RWPE1 (cell line): Measurements from ENCODE around the gene PCBP3.

Source experiments
- CTCF ChIA-PET: fragments of 350-600 bp; sonication (Branson Sonifier 250); formaldehyde crosslinking; extraction: SDS; loops from one replicate; lab custom pipeline; 2021; lab: Yijun Ruan, JAX
- POLR2A ChIA-PET: fragments of 400-600 bp; formaldehyde crosslinking; extraction: SDS; loops from one replicate; lab custom pipeline; 2020; ENCODE audit warnings: antibody characterized with exemption; ENCODE audit not compliant: low non-redundant PET; lab: Yijun Ruan, JAX
- DNase-seq: peaks from one replicate; pipeline ENCODE4 v3.0.0; 2012; ENCODE audit warnings: low spot score
- H3K27ac ChIP-seq: fragments of 450-650 bp; 2 replicates; pipeline ENCODE4 v1.5.1; 2017
- CTCF ChIP-seq: fragments of 450-650 bp; conservative IDR thresholded peaks from 2 replicates; pipeline ENCODE4 v1.5.1; 2017; ENCODE audit warnings: low read depth, mild to moderate bottlenecking

Gene PCBP3

GRCh38 chr21:45630066-45630694, 13.3 kb upstream of the PCBP3 start:
- no peak for DNase-seq
- CTCF ChIA-PET = no interaction called here
- POLR2A ChIA-PET = no interaction called here
- TF ChIP-seq CTCF = no peak
- no peak overlapping the region for H3K27ac ChIP-seq

GRCh38 chr21:45630876-45631275, 12.6 kb upstream of the PCBP3 start:
- CTCF ChIA-PET = no interaction called here
- DNase-seq = no peak
- H3K27ac ChIP-seq = no peak overlapping the region
- no peak for TF ChIP-seq CTCF
- POLR2A ChIA-PET = no interaction called here

- no peak for TF ChIP-seq CTCF
- POLR2A ChIA-PET = no interaction called here
- no peak overlapping the region for H3K27ac ChIP-seq
- no peak for DNase-seq
- CTCF ChIA-PET = no interaction called here
These were observed 12.0 kb upstream of the PCBP3 start for GRCh38 chr21:45631540-45631939.

DNA sequence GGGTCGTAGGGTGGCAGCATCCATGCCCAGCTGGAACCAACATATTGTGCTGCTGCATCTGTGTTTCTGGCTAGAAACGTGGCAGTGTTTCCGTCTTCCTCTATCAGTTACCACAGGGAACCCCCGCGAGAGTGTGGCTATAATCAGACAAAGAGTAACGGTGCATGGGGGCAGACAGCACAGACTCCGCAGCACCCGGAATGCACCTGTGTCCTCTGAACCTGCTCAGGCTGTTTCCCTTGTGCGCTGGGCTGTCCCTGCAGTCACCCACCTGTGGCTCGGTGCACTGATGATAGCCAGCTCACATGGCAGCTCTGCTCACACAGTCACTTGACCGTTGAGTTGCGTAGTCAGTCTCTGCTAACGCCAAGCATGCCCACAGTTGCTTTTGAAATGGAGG, 11.4 kb upstream of the PCBP3 start:
- DNase-seq = no peak
- H3K27ac ChIP-seq = no peak overlapping the region
- POLR2A ChIA-PET = no interaction called here
- no peak for TF ChIP-seq CTCF
- CTCF ChIA-PET = no interaction called here

GRCh38 chr21:45632637-45633251, 10.8 kb upstream of the PCBP3 start:
- TF ChIP-seq CTCF = no peak
- no peak overlapping the region for H3K27ac ChIP-seq
- ChIA-PET POLR2A (no interaction called here), CTCF (no interaction called here)
- DNase-seq = no peak

DNA sequence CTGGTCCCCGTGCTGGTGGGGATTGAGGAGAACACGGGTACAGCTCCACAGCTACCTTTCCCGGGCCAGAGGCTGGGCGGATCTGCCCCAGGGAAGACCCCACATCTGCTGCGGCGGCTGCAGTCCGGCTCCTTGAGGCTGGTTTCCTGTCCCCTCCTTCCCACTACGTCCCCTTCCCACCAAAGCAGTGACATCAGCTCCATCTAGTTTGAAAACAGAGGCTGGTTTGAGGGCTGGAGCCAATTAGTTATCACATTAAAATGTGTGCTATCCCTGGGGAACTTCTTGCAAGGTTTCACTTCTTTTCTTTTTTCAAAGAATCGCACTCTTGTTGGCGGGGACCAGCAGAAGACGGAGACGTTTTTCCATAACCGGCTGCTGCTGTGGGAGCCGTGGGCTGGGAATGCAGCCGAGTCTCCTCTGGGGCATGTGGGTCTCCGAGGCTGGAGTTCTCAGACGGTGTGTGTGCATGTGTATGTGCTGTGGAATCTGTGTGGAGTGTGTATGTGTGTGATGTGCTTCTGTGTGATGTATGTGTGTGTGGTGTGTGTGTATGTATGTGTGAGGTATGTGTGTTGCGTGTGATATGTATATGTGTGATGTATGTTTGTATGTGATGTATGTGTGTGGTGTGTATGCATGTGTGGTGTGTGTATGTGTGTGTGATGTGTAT, 8.9 kb upstream of the PCBP3 start:
- ChIA-PET POLR2A (no interaction called here), CTCF (no interaction called here)
- no peak for DNase-seq
- H3K27ac ChIP-seq = no peak overlapping the region
- no peak for TF ChIP-seq CTCF
